Uterus (tissue), 4 donors: ENCODE results near the gene OR52K1. TPM values are rescaled to one million over a fixed set of nuclear protein-coding genes. Genes with fewer than 3 reads are reported as not detected.

Source experiments
- DNase-seq, 2 donors: peaks; one replicate each; pipeline ENCODE4 v3.0.0-alpha.2; 2019 to 2020
- H3K27ac ChIP-seq, 2 donors: fragments of 200-600 bp; sonication (generic); 1 replicate in 1 of 2; 2 replicates in 1 of 2; pipeline ENCODE4 v1.5.1; 2016 to 2018
- H3K27me3 ChIP-seq, 2 donors: fragments of 200-600 bp; sonication (generic); one replicate each; pipeline ENCODE4 v1.5.1; 2018 to 2019; ENCODE audit warnings: control low read depth in 1 of 2
- H3K36me3 ChIP-seq, 2 donors: fragments of 200-600 bp; sonication (generic); one replicate each; pipeline ENCODE4 v1.5.1; 2019; ENCODE audit warnings: control low read depth in 1 of 2
- H3K4me1 ChIP-seq, 2 donors: fragments of 200-600 bp; sonication (generic); one replicate each; pipeline ENCODE4 v1.5.1; 2018 to 2019; ENCODE audit warnings: control low read depth in 1 of 2
- H3K4me3 ChIP-seq, 2 donors: fragments of 200-600 bp; sonication (generic); 1 replicate in 1 of 2; 2 replicates in 1 of 2; pipeline ENCODE4 v1.5.1; 2018 to 2019; ENCODE audit warnings: mild to moderate bottlenecking in 1 of 2
- H3K9me3 ChIP-seq, 2 donors: fragments of 200-600 bp; sonication (generic); one replicate each; pipeline ENCODE4 v1.5.1; 2019; ENCODE audit warnings: control low read depth in 1 of 2
- POLR2A ChIP-seq, 2 donors: fragments of 450-650 bp; IDR thresholded peaks; one replicate each; pipeline ENCODE4 v1.6.1; 2016; ENCODE audit warnings: antibody characterized with exemption in 2 of 2, mild to moderate bottlenecking in 1 of 2, moderate library complexity in 1 of 2
- intact Hi-C: fragments of 100-400 bp; cut with DNase I; formaldehyde crosslinking; loops from one replicate; pipeline ENCODE4 v1.15.1; 2023; ENCODE audit warnings: low total_unique reads
- total RNA-seq, 4 donors: library from RNA; depleted of rRNA in 3 of 4; stranded (reverse); fragments of >200 nt in 3 of 4; gene quantifications; one replicate each; pipeline versions ENCODE4 v1.1.0 to v1.2.4, GENCODE V29; 2014 to 2023
- TF ChIP-seq, protein P1 (sequence below), 4 experiments: fragments of 200-600 bp in 2 of 4; fragments of 450-650 bp in 2 of 4; sonication (generic) in 2 of 4; IDR thresholded peaks; one replicate each; pipeline ENCODE4 v1.5.1; 2016 to 2019; ENCODE audit warnings: antibody characterized with exemption in 4 of 4, mild to moderate bottlenecking in 2 of 4, moderate library complexity in 1 of 4
- donor health status: DM: yes; HTN: yes; CAD: no.

Gene OR52K1
- total RNA-seq, 4 donors from 2014 or later = not detected

DNA sequence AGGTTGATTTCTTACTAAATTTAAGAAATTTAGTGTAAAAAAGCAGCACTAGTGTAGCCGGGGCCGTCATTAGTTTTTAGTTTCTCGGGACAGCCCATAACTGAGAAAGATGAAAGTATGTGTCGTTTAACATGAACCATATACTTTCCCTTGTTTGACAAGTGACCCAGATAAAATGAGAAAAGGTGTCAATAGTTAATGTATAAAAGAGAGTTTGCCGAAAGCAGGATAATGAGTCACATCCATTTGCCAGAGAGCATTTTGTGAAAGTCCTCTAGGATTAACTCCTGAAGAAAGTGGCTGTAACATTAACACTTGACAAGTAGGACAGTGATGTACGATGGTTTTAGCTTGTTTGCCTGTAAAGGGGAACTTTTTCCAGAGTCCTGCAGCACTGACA is 13.5 kb downstream of the OR52K1 start:
- no peaks in the 10 kb centered on the region for H3K9me3 ChIP-seq
- H3K4me1 ChIP-seq = no peaks in the 10 kb centered on the region
- no peaks in the 10 kb centered on the region for H3K36me3 ChIP-seq
- TF ChIP-seq POLR2A (IDR thresholded peaks at IDR 0.05) = no peak
- TF ChIP-seq, protein P1, sequence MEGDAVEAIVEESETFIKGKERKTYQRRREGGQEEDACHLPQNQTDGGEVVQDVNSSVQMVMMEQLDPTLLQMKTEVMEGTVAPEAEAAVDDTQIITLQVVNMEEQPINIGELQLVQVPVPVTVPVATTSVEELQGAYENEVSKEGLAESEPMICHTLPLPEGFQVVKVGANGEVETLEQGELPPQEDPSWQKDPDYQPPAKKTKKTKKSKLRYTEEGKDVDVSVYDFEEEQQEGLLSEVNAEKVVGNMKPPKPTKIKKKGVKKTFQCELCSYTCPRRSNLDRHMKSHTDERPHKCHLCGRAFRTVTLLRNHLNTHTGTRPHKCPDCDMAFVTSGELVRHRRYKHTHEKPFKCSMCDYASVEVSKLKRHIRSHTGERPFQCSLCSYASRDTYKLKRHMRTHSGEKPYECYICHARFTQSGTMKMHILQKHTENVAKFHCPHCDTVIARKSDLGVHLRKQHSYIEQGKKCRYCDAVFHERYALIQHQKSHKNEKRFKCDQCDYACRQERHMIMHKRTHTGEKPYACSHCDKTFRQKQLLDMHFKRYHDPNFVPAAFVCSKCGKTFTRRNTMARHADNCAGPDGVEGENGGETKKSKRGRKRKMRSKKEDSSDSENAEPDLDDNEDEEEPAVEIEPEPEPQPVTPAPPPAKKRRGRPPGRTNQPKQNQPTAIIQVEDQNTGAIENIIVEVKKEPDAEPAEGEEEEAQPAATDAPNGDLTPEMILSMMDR (IDR thresholded peaks at IDR 0.05) = no peak
- DNase-seq = no peak
- no peak overlapping the region for H3K27ac ChIP-seq
- no peaks in the 10 kb centered on the region for H3K27me3 ChIP-seq
- intact Hi-C loops = no loop called here
- H3K4me3 ChIP-seq = no peak overlapping the region

DNA sequence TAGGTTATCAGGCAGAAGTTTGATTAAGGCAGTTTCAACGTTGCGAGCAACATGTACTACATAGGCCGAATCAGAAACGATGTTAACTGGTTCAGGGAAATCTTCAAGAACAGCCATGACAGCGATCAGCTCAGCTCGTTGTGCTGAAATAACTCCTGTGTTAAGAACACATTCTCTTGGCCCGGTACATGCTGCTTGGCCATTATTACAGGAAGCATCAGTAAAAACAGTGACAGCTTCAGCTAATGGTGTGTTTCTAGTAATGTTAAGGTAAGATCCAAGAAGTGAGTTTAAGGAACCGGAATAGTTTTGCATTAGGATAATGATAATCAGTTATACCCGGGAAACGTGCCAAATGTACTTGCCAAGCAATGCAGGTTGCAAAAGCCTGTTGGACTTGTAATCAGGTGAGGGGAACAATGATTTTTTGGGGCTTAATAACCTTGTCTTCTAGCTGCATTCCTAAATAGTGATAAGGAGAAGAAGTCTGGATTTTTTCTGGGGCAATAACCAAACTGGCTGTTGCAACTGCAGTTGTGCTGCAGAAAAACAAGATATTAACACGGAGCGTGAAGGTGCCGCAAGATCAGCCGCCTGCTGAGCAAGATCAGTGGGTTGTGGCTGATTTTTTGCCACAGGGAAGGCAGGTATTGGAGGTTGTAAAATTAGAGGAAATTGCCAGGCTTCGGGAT is 14.3 kb downstream of the OR52K1 start:
- no peaks in the 10 kb centered on the region for H3K36me3 ChIP-seq
- no peak for DNase-seq
- intact Hi-C loops = no loop called here
- TF ChIP-seq, protein P1 (IDR thresholded peaks at IDR 0.05) = no peak
- TF ChIP-seq POLR2A (IDR thresholded peaks at IDR 0.05) = no peak
- H3K27ac ChIP-seq = no peak overlapping the region
- no peaks in the 10 kb centered on the region for H3K9me3 ChIP-seq
- H3K27me3 ChIP-seq = no peaks in the 10 kb centered on the region
- H3K4me1 ChIP-seq = no peaks in the 10 kb centered on the region
- H3K4me3 ChIP-seq = no peak overlapping the region

DNA sequence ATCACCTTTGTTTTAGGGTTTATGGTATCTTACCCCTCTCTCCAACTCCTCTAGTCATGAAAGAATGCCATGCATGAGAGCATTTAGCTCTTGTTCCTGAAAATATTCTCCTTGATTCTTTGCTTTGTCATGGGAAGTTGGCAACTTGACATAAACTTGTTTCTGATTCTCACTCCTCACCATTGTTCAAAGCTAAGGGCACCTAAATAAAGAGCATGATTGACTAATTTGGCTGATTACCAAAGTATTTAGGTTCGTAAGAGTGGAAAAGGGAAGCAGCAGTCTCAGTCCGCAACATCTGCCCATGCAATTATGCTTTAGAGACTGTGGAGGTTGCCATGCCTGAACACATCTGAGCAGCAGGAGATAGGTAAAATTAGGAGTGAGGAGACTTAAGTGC is 26.4 kb downstream of the OR52K1 start:
- intact Hi-C loops = no loop called here
- Histone ChIP-seq H3K27ac (no peak overlapping the region), H3K4me1 (no peaks in the 10 kb centered on the region), H3K4me3 (no peak overlapping the region), H3K9me3 (no peaks in the 10 kb centered on the region), H3K36me3 (no peaks in the 10 kb centered on the region), H3K27me3 (no peaks in the 10 kb centered on the region)
- no peak for DNase-seq
- TF ChIP-seq, protein P1 (IDR thresholded peaks at IDR 0.05) = no peak
- TF ChIP-seq POLR2A (IDR thresholded peaks at IDR 0.05) = no peak

DNA sequence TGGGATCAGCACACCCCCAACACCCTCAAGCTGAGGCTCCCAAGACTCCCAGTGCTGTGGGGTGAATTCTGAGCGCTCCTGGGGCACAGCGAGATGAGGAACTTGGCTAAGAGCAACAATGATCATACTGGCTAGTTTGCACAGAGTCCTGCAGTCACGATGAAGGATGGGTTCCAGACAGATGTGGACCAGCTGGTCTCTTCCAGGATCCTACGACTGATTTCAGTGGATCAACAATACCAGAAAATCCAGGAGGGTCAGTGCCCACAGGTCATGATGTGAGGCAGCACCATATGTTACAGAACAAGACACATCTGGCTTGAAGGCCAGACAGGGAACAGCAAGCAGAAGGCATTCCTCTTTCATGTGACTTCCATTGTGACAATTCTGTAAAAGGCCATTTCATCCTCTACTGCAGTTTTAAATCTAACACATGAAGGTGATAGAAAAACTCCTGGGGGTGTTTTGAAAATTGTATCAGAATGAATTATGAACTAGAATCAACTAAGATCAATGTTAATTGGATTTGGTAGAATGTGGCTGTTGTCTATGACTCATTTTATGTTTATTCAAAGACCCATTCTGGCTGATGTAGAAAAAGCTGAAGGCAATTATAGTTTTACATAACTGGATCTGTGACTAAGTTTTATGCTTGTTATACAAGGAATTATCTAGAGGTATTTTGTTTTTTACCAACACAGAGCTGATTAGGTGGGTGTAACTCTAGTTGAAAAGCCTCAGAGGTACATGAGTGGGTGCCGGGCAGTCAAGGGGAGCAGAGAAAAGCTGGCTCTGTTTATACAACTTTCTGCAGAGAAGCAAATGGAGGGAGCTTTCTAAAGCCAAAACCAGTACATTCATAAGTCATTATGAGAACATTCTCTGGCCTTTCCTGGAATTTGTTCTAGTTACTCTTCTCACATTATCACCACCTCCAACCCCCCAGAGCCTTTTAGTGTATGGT is 29.1 kb downstream of the OR52K1 start:
- intact Hi-C loops = no loop called here
- Histone ChIP-seq H3K9me3 (no peaks in the 10 kb centered on the region), H3K36me3 (no peaks in the 10 kb centered on the region), H3K4me3 (no peak overlapping the region), H3K4me1 (no peaks in the 10 kb centered on the region), H3K27me3 (no peaks in the 10 kb centered on the region), H3K27ac (no peak overlapping the region)
- TF ChIP-seq, protein P1 (IDR thresholded peaks at IDR 0.05) = no peak
- no peak for TF ChIP-seq POLR2A (IDR thresholded peaks at IDR 0.05)
- DNase-seq = no peak

DNA sequence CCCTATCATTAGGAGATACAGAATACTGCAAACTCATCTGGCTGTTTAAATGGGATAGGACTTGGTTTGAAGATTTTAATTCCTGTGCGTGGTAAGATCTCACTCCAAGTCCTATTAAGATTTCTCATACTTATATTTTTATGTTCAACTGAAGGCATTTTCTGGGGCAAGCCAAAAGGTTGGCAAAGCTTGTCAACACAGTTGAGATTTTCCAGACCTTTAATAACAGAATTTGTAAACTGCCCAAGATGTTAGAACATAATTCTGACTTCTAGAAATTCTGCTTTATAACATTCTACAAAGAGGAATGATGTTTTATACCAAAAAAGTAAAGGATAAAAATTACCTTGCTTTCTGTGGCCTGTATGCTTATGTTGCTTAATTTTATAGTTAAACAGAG is 31.8 kb downstream of the OR52K1 start:
- intact Hi-C loops = no loop called here
- TF ChIP-seq, protein P1 (IDR thresholded peaks at IDR 0.05) = no peak
- no peaks in the 10 kb centered on the region for H3K36me3 ChIP-seq
- no peaks in the 10 kb centered on the region for H3K9me3 ChIP-seq
- DNase-seq = no peak
- H3K4me3 ChIP-seq = no peak overlapping the region
- H3K27me3 ChIP-seq = no peaks in the 10 kb centered on the region
- no peaks in the 10 kb centered on the region for H3K4me1 ChIP-seq
- H3K27ac ChIP-seq = no peak overlapping the region
